ENCODE data around the gene TPM2.
A peak's percentile ranks its signal among the peaks of the same experiment; 100 is the strongest.

Gene TPM2

GRCh38 chr9:35689542-35690293, at the start of gene TPM2:
TSS of gene TPM2 (minus strand) at chr9:35689925. CDS start at chr9:35689817, 108 bp downstream.
- DNase-seq (ENCODE audit: low read depth) = peak; percentile 88

GRCh38 chr9:35738924-35739323, 49.2 kb upstream of the TPM2 start:
- no peak for DNase-seq (ENCODE audit: low read depth)

GRCh38 chr9:35738186-35738585, 48.5 kb upstream of the TPM2 start:
- no peak for DNase-seq (ENCODE audit: low read depth)

DNA sequence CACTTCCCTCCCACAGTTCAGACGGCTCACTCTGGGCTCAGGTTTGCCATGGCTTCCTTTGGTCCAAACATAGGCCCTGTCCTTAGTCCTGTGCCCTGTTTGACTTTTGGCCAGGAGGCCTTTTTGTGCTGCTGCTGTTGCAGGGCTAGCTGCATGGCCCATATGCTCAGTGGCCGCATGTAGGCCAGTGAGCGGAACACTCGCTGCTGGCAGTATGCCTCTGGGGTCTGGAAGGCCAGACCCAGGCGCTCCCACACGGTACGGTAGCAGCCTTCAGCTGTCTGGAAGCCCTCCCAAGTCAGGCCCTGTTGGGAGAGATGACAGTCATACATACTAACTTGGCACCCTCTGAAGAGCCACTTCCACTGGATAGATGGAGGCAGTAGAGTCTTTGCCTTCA, 47.4 kb upstream of the TPM2 start:
- DNase-seq (ENCODE audit: low read depth) = no peak

DNA sequence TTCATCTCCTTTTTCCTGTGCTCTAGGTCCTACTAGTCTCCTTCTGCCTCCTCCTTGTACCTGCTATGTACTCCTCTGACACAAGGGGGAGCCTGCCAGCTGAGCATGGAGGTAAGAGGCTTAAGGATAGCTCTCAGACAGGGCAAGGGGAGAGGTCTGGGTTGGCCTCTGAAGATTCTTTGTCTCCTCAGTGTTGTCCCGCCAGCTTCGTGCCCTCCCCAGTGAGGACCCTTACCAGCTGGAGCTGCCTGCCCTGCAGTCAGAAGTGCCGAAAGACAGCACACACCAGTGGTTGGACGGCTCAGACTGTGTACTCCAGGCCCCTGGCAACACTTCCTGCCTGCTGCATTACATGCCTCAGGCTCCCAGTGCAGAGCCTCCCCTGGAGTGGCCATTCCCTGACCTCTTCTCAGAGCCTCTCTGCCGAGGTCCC, 46.5 kb upstream of the TPM2 start:
- DNase-seq (ENCODE audit: low read depth) = peak; percentile 76

GRCh38 chr9:35734096-35734495, 44.4 kb upstream of the TPM2 start:
- DNase-seq (ENCODE audit: low read depth) = peak; percentile 46

DNA sequence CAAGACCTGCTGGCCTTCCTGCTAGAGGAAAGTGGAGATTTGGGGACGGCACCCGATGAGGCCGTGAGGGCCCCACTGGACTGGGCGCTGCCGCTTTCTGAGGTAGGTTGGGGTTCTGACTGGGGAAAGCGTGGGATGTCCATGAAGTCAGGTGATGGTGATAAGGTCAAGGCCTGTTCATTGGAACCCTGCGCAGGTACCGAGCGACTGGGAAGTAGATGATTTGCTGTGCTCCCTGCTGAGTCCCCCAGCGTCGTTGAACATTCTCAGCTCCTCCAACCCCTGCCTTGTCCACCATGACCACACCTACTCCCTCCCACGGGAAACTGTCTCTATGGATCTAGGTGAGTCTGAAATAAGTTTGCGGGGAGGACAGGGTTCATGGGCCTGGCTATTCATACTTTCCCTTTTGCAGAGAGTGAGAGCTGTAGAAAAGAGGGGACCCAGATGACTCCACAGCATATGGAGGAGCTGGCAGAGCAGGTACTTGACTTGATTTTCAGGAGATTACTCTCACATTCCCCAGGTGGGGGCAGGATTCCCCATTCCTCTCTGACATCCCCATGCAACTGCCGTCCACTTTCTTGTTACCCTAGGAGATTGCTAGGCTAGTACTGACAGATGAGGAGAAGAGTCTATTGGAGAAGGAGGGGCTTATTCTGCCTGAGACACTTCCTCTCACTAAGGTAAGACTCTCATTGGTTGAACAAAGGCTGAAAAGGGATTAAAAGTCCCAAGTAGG, 43.2 kb upstream of the TPM2 start:
- peak; percentile 68 for DNase-seq (ENCODE audit: low read depth)

DNA sequence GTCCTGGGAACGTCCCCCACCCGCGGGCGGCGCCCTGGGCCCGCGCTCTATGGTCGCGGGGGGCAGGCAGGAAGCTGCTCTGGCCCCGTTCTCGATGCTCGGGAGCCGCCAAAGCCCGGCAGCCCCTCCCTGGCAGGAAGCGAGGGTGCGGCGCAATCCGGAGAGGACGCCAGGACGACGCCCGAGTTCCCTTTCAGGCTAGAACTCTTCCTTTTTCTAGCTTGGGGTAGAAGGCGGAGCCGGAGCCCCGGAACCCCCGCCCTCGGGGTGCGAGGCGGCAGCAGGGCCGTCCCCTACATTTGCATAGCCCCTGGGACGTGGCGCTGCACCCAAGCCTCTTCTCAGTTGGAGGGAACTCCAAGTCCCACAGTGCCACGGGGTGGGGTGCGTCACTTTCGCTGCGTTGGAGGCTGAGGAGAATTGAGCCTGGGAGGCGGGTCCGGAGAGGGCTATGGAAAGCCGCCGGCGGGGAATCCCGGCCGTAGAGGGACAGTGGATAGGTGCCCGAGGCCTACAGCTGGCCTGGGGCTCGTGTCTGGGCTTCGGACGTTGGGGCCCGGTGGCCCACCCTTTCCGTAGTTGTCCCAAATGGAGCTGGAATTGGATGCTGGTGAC, 42.6 kb upstream of the TPM2 start, which contains the start of the genes CREB3 and TLN1:
Gene CREB3, plus strand, starts transcription at position 482 of the 615 bp plus-strand sequence. Its CDS starts 107 bp downstream, at position 589.
Gene TLN1, minus strand, starts transcription at position 11 of the 615 bp plus-strand sequence. CDS start 6,501 bp downstream, outside the sequence.
- DNase-seq (ENCODE audit: low read depth) = peak; percentile 99

DNA sequence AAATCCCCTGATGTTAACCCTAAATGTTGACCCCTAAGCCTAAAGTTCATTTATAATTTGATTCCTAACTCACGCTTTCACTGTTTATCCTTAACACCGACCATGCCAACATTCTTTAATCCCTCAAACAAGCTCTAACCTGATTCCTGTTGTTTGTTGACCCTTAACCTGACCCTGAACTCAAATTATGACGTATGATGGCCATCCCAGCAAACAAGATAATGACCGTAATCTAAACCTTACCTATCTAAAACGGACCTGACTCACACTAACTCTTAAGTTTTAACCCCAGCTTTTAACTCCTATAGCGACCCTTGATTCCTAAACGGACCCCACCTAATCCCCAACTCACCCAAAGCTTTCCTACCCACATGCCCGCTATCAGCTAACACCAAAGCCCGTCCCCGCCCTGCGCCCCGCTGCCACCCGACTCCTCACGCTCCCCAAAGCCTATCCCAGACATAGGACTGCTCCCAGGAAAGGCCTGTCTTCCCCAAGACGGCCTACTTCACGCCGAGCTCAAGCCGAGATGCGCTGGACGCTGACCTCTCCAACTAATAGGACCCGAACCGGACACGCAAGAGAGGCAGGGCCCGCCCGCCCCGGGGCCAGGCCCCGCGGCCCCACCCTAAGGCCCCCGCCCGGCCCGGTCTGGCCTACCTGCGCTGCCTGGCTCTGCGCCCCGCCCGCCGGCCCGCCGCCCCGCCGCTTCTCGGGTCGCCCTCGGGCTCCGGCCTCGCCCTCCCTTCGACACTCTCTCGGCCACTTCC, 41.9 kb upstream of the TPM2 start:
- peak; percentile 32 for DNase-seq (ENCODE audit: low read depth)

DNA sequence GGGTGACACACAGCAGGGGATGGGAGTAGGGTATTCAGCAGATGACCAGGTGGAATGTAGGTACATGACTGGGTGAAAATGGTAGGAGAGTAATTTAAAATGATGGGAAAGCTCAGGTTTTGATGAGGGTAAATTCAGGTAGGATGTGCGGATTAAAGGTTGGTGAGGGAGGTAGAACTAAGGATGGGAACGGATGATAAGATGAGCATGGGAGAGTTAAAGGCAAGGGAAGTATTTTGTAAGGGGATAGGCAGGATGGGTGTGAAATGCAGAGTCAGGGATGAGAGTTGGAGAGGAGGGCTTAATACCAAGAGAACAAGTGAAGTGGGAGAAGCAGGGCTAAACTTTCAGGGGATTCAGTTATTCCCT, 40.7 kb upstream of the TPM2 start:
- DNase-seq (ENCODE audit: low read depth) = no peak

GRCh38 chr9:35729700-35730485, 40.2 kb upstream of the TPM2 start:
- DNase-seq (ENCODE audit: low read depth) = peak; percentile 86

- no peak for DNase-seq (ENCODE audit: low read depth)
Measured at GRCh38 chr9:35729101-35729500, 39.4 kb upstream of the TPM2 start.

DNA sequence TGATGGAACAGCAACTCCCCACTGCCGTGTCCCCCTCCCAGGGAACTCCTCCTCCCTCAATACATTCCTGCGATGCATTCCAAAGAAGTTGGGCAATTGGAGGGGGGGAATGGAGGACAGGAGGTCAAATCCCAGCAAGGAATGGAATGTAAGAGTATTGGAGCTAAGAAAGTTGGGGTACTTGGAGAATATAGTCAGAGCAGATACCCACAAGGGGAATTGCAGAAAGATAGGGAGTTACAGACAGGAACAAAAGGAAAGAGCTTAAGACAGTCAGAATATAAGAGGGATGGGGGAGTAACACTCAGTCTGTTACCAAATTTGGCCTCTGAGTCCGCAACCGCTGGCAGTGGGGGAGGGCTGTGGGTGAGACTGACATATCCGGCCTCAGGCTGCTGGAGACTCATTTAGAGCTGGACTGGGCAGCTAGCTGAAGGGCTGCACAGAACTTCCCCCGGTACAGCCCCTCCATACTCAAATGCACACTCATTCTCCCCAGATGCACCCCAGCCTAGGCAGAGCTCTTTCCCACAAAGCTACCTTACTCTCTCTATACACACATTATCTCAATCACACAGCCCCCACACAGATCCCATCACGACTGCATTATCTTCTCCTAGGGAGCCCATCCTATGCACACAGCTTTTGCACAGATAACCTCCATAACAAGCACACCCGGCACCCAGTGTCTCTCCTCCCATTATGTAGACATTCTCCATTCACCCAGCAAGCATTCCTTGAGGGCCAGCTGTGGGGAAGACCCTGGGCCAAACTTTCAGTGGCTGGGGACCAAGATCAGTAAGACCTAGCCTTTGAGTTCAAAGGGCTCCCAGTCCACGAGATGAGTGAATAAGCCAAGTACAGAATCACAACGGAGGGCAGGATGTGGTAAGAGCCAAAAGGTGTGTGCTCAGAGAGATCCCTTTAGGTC, 38.6 kb upstream of the TPM2 start:
- DNase-seq (ENCODE audit: low read depth) = peak; percentile 95

- no peak for DNase-seq (ENCODE audit: low read depth)
Measured at GRCh38 chr9:35727676-35728040, 37.9 kb upstream of the TPM2 start.

DNA sequence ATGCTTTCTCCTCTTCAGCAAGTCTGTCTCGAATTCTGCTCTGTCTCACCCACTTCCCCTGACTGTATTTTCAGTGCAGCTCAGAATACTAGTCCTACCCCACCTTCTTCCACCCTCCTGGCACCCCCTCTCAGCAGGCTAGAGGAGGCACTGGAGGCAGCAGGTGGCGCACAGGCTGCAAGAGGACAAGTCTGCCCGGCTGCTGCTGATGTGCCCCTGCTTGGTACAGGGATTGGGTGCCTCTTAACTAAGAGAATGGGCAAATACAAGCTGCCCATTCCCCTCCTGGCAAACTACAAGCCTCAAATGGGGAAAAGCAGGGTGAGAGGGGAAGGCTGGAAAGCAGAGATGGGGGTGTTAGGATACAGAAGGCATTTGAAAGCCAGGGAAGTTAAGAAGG, 37.2 kb upstream of the TPM2 start:
- peak; percentile 65 for DNase-seq (ENCODE audit: low read depth)

DNA sequence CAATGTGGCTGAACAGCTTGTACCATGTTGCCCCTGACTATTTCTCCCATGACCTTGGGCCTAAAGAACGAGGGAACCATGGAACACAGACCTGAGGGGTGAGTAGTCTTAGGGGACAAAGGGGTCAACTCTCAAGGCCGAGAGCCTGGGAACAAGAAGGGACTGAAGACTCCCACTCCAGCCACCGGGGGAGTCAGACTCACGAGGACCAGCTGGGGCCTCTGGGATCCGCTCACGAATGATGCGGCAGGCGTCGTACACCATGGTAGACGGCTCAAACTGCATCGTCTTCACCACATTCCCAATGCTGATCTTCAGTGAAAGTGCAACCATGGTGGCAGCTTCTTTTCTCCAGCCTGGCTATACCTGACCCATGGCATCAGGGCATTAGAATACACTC, 35.6 kb upstream of the TPM2 start:
- DNase-seq (ENCODE audit: low read depth) = no peak

DNA sequence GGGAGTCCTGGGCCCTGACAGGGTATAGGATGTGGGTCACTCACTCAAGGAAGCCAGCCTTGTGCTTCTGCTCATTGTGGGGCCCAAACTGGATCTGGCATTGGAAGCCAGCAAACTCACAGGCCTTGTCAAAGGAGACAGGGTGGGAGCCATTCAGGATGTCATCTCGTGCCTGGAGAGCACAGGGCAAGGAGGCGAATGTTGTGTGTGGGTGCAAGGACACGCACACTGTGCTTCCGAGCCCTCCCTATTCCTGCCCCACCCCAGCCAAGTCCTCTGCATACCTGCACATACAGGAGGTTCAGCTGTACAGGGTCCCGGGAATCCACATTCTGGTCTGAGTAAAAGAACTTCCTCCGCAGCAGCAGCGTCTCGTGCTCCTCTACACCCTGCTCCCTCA, 34.2 kb upstream of the TPM2 start:
- no peak for DNase-seq (ENCODE audit: low read depth)

- DNase-seq (ENCODE audit: low read depth) = no peak
Measured at GRCh38 chr9:35723426-35723825, 33.7 kb upstream of the TPM2 start.

- no peak for DNase-seq (ENCODE audit: low read depth)
Measured at GRCh38 chr9:35719546-35719945, 29.8 kb upstream of the TPM2 start.

All from amniotic epithelial cell (primary cell).